Body of pancreas (tissue), 4 donors: ENCODE data around the gene APBA2.

Experiments used
- POLR2A ChIP-seq, 3 donors: fragments of 450-650 bp; IDR thresholded peaks; one replicate each; pipeline ENCODE4 v1.6.1; 2016; ENCODE audit warnings: antibody characterized with exemption in 3 of 3, mild to moderate bottlenecking in 2 of 3
- TF ChIP-seq, protein P1 (sequence below), 7 experiments: fragments of 450-650 bp in 4 of 7; fragments of 200-600 bp in 3 of 7; sonication (generic) in 3 of 7; IDR thresholded peaks; one replicate each; pipeline ENCODE4 v1.5.1; 2016 to 2019; ENCODE audit warnings: antibody characterized with exemption in 7 of 7

DNA sequence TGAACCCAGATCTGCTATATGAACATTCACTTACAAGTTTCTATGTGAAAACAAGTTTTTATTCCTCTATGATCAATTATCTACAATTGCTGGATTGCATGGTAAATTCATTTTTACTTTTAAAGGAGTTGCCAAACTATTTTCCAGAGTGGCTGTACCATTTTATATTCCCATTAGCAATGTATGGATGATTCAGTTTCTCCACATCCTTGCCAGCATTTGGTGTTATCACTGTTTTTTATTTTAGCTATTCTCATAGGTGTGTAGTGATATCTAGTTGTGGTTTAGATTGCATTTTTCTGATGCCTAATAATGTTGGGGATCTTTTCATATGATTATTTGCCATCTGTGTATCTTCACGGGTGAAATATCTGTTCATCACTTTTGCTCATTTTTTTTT is 78.3 kb downstream of the APBA2 start:
- TF ChIP-seq, protein P1, sequence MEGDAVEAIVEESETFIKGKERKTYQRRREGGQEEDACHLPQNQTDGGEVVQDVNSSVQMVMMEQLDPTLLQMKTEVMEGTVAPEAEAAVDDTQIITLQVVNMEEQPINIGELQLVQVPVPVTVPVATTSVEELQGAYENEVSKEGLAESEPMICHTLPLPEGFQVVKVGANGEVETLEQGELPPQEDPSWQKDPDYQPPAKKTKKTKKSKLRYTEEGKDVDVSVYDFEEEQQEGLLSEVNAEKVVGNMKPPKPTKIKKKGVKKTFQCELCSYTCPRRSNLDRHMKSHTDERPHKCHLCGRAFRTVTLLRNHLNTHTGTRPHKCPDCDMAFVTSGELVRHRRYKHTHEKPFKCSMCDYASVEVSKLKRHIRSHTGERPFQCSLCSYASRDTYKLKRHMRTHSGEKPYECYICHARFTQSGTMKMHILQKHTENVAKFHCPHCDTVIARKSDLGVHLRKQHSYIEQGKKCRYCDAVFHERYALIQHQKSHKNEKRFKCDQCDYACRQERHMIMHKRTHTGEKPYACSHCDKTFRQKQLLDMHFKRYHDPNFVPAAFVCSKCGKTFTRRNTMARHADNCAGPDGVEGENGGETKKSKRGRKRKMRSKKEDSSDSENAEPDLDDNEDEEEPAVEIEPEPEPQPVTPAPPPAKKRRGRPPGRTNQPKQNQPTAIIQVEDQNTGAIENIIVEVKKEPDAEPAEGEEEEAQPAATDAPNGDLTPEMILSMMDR (IDR thresholded peaks at IDR 0.05) = no peak
- TF ChIP-seq POLR2A (IDR thresholded peaks at IDR 0.05) = no peak
